Retinal pigment epithelial cell (primary cell): Measurements from ENCODE around the gene DIMT1.
A peak's percentile ranks its signal among the peaks of the same experiment; 100 is the strongest.

ENCODE experiments used
- DNase-seq: peaks from one replicate; pipeline ENCODE4 v3.0.0-alpha.2; 2010; ENCODE audit warnings: low read depth
- H3K4me3 ChIP-seq: 2 replicates; pipeline ENCODE4 v1.5.1; 2011; ENCODE audit warnings: mild to moderate bottlenecking, low read length, control low read depth, moderate library complexity
- TF ChIP-seq, protein P1 (sequence below): conservative IDR thresholded peaks from 2 replicates; pipeline ENCODE4 v1.5.1; 2011; ENCODE audit warnings: low read depth, low read length, control low read depth, inconsistent platforms

The DIMT1 gene

GRCh38 chr5:62347928-62348327 is 55.8 kb downstream of the DIMT1 start:
- DNase-seq = no peak
- TF ChIP-seq, protein P1, sequence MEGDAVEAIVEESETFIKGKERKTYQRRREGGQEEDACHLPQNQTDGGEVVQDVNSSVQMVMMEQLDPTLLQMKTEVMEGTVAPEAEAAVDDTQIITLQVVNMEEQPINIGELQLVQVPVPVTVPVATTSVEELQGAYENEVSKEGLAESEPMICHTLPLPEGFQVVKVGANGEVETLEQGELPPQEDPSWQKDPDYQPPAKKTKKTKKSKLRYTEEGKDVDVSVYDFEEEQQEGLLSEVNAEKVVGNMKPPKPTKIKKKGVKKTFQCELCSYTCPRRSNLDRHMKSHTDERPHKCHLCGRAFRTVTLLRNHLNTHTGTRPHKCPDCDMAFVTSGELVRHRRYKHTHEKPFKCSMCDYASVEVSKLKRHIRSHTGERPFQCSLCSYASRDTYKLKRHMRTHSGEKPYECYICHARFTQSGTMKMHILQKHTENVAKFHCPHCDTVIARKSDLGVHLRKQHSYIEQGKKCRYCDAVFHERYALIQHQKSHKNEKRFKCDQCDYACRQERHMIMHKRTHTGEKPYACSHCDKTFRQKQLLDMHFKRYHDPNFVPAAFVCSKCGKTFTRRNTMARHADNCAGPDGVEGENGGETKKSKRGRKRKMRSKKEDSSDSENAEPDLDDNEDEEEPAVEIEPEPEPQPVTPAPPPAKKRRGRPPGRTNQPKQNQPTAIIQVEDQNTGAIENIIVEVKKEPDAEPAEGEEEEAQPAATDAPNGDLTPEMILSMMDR = no peak
- no peak overlapping the region for H3K4me3 ChIP-seq

DNA sequence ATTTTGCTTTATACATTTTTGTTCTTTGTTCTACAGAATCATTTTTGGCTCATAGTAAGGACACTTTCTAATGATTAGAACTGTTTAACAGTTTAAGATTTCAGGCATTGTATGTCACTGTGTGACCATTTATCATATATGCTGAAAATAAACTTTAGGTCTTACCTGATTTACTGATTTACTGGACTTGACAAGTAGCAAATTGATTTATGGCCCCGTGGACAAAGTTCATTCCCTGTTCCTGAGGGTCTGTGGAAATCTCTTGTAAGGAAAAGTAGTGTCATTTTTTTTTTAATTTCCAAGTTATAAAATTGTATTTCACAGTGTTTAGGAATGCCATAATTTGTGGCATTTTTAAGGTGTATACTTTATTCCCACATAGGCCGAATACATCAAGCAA is 57.0 kb downstream of the DIMT1 start:
- no peak for DNase-seq
- H3K4me3 ChIP-seq = no peak overlapping the region
- TF ChIP-seq, protein P1 = no peak

DNA sequence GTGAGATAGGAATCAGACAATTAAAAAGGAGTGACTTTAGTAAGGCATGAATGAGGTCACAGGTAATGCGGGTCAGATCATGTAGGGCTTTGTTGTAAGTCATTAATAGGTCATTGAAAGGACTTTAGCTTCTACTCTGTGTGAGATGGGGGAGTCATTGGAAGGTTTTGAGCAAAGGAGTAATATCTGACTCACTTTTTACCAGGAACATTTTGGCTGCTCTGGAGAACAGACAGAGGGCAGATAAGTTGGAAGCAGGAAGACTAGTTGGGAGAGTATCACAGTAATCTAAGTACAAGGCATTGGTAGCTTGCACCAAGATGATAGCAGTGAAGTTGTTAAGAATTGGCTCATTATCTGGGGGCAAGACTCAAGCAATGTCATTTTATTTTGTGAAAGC is 60.3 kb downstream of the DIMT1 start:
- TF ChIP-seq, protein P1 = no peak
- no peak overlapping the region for H3K4me3 ChIP-seq
- DNase-seq = no peak

DNA sequence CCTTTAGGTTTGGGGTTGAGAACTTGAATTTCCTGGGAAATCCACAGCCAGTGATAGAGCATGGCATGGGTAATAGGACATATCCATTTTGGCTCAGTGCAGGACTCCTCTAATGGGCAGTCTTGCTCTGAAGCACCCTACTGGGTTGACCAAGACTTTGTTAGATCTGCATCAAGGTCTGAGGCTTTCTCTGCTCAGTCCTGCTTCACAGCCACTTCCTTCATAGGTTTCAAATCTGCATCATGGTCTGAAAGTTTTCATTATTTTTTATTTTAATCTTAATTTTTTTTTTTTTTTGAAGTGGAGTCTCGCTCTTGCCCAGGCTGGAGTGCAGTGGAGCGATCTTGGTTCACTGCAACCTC is 61.2 kb downstream of the DIMT1 start:
- H3K4me3 ChIP-seq = no peak overlapping the region
- TF ChIP-seq, protein P1 = no peak

DNA sequence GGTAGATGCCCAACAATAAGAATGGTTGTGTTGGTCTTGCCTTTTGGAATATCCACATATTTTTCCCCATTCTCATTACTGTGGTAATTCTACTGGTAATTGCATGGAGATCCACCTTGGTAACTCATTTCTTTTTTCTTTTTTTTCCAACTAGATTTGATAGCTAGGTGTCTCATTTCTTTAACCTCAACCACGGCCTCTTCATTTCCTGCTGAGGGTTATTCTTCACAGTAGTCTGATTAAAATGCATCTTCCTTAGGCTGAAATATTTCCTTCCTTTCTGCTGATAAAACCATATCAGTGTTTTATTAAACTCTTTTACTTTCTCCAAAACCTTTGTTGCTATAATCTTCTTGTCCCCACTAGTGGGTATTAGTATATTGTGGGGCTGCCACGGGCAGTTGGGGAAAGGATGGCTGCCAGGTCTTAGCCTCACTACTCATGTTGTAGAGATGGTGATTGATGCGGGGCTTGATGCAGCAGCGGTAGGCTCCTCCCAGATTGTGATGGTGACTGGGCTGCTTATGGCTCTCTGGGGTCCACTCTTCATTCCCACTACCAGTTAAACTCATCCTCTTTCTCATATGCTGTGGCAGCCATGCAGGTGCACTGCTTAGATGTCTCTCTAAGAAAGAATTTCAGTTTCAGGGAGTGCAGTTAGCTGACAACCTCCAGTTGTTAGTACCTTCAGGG is 61.8 kb downstream of the DIMT1 start:
- TF ChIP-seq, protein P1 = no peak
- no peak overlapping the region for H3K4me3 ChIP-seq
- no peak for DNase-seq

More for the DNA sequence above, 61.2 kb downstream of the DIMT1 start:
- DNase-seq = no peak

DNA sequence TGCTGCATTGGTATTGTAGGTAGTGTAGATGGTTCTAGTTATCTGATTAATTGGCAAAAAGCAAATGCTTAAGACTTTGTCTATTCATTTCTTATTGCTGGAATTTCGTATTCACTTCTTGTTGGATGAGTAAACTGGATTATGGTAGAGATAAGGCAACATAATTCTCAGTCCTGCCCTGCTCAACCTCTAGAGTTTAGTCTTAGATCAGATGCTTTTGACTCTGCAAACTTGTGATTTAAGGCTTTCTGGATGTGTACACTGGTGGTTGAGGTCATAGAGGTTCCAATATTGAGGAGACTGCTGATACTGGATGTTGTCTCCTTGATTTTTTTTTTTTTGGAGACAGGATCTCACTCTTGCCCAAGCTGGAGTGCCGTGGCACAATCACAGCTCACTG is 62.7 kb downstream of the DIMT1 start:
- TF ChIP-seq, protein P1 = no peak
- no peak overlapping the region for H3K4me3 ChIP-seq
- no peak for DNase-seq

DNA sequence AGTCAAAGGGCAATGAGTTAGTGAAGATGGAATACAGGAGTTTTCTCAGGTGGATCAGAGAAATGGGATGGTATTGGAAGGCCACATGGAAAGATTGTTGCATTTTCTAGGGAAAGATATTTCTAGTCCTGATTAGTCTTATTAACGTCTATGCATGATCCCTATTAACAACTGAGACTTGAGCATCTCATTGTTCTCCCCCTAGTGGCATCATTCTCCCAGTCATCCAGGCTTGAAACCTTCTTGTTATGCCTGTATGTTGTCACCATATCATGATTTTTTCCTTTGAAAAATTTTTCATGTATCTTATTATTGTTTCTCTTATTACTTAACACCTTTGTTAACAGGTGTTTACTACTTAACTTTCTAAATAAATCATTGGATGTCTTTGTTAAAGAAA is 63.3 kb downstream of the DIMT1 start:
- TF ChIP-seq, protein P1 = peak; percentile 43
- no peak overlapping the region for H3K4me3 ChIP-seq
- DNase-seq = no peak
